ENCODE measurements around the gene FN3K.
"Not testable (repeated sequence)": the region's sequence is repeated elsewhere in the genome, so short reads cannot be mapped to it uniquely, and the experiment has no call there.

FN3K gene

DNA sequence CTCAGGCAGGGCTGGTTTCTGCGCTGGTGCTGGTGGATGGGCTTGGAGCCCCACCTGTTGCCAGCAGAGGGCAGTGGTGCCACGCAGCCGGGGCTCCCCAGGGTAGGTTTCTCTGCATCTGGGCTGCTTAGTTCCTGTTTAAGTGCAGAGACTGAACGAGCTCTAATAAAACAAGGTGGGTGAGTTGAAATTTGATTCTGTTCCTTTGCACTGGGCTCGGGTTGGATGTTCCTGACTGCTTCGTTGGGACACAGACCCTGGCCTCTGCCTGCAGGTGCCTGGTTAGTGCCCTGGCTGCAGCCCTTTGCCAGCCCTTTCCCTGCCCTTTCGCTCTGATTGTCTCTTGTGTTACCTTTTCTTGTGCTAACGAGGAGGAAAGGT, 46.5 kb downstream of the FN3K start:
- TF ChIP-seq, protein P1, sequence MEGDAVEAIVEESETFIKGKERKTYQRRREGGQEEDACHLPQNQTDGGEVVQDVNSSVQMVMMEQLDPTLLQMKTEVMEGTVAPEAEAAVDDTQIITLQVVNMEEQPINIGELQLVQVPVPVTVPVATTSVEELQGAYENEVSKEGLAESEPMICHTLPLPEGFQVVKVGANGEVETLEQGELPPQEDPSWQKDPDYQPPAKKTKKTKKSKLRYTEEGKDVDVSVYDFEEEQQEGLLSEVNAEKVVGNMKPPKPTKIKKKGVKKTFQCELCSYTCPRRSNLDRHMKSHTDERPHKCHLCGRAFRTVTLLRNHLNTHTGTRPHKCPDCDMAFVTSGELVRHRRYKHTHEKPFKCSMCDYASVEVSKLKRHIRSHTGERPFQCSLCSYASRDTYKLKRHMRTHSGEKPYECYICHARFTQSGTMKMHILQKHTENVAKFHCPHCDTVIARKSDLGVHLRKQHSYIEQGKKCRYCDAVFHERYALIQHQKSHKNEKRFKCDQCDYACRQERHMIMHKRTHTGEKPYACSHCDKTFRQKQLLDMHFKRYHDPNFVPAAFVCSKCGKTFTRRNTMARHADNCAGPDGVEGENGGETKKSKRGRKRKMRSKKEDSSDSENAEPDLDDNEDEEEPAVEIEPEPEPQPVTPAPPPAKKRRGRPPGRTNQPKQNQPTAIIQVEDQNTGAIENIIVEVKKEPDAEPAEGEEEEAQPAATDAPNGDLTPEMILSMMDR (IDR thresholded peaks at IDR 0.05; ENCODE audit: extremely low read depth, insufficient read depth, missing control alignments): peak; percentile 98
- in situ Hi-C loops (cut with MboI; ENCODE audit: low pct_unique_long_range_greater_than_20kb, low sequenced_read_pairs, unreplicated experiment): no loop called here
- DNase-seq (ENCODE audit: low spot score): peak; percentile 95

DNA sequence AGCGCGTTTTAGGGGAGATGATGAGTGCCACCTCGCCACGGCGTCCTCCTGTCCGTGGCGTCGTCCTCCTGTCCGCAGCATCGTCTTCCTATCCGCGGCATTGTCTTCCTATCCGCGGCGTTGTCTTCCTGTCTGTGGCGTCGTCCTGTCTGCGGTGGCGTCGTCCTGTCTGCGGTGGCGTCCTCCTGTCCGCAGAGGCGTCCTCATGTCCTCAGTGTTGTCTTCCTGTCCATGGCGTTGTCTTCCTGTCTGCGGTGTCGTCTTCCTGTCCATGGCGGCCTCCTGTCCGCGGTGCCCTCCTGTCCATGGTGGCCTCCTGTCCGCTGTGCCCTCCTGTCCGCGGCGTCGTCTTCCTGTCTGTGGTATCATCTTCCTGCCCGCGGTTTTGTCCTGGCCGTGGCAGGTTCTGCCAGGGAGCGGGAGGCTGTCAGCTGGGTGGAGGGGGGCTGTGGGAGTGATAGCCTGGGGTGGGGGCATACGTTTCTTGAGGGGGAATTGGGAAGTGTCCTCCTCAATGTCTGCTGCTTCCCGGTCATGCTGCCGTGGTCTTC, 47.3 kb downstream of the FN3K start:
- DNase-seq (ENCODE audit: low spot score): no peak
- in situ Hi-C loops (cut with MboI; ENCODE audit: low pct_unique_long_range_greater_than_20kb, low sequenced_read_pairs, unreplicated experiment): no loop called here
- TF ChIP-seq, protein P1 (IDR thresholded peaks at IDR 0.05; ENCODE audit: extremely low read depth, insufficient read depth, missing control alignments): no peak

DNA sequence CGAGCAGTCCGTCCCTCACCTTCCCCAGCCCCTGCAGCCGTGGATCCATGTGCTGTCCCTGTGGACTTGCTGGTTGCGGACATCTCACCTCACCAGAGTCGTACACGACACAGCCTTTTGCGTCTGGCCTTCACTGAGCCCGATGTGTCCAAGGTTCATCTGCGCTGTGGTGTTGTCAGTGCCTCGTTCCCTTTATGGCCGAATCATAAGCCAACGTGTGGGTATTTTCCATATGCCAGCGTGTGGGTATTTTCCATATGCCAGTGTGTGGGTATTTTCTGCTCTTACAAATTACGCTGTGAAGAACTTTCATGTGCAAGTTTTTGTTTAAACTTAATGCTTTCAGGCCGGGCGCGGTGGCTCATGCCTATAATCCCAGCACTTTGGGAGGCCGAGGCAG, 48.1 kb downstream of the FN3K start:
- DNase-seq (ENCODE audit: low spot score): no peak
- in situ Hi-C loops (cut with MboI; ENCODE audit: low pct_unique_long_range_greater_than_20kb, low sequenced_read_pairs, unreplicated experiment): no loop called here
- TF ChIP-seq, protein P1 (IDR thresholded peaks at IDR 0.05; ENCODE audit: extremely low read depth, insufficient read depth, missing control alignments): no peak

DNA sequence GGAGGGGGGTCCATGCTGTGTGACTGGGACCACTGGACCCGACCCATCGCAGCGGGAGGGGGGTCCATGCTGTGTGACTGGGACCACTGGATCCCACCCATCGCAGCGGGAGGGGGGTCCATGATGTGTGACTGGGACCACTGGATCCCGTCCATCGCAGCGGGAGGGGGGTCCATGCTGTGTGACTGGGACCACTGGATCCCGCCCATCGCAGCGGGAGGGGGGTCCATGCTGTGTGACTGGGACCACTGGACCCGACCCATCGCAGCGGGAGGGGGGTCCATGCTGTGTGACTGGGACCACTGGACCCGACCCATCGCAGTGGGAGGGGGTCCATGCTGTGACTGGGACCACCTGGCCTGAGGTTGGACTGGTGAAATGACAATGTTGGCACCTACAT, 50.2 kb downstream of the FN3K start:
- DNase-seq (ENCODE audit: low spot score); in situ Hi-C loops (cut with MboI; ENCODE audit: low pct_unique_long_range_greater_than_20kb, low sequenced_read_pairs, unreplicated experiment): not testable (repeated sequence)

DNA sequence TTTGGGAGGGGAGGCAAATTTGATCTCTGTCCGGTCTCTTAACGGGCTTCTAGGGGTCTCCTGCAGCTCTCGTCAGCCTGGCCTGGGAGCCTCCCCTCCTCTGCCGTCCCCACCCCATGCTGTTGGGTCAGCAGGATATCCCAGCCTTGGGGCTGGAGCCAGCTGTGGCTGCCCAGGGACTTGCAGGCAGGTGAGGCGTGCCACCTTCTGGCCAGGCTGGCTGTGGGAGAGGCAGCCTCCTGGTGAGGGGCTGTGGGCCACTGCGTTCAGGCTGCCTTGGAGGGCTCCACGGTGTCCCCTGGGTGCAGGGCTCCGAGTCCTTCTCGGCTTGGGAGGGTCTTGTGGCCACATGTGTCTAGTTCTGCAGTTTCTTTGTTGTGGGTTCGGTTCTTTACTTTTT, 51.0 kb downstream of the FN3K start:
- TF ChIP-seq, protein P1 (IDR thresholded peaks at IDR 0.05; ENCODE audit: extremely low read depth, insufficient read depth, missing control alignments): no peak
- in situ Hi-C loops (cut with MboI; ENCODE audit: low pct_unique_long_range_greater_than_20kb, low sequenced_read_pairs, unreplicated experiment): no loop called here
- DNase-seq (ENCODE audit: low spot score): no peak

DNA sequence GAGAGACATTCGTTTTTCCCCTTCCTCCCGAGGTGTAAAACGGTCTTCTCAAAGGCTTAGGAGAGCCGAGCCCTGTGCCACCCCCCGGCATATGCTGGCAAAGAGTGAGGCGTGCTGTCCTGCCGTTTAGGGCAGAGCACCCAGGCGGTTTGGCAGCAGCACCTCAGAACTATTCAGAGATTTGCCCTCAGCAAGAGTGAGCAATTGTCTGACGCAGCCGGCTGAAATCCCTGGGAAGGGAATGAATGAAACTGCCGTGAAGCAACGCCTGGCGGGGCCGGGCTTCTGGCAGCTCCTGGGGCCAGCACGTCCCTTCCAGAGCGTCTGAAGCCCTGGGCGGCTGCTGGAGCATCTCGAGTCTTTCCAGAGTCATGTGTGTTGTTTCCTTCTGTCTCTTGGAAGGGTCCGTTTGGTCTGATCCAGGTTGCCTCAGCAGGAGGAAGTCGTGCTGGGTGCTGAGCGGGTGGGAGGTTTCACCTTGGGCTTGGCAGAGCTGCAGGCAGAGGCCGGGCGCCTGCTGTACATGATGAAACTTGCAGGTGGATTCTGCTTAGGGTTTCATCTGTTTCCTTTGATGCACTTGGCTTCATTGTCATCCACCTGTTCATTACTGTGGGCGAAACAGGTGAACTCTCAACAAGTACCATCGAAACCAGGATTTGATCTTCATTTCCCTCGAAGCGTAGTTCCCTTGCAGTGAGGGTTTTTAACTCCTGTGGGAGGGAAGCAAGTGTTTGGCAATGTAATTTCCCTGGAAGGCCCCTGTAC, 51.9 kb downstream of the FN3K start:
- in situ Hi-C loops (cut with MboI; ENCODE audit: low pct_unique_long_range_greater_than_20kb, low sequenced_read_pairs, unreplicated experiment): no loop called here
- no peak for DNase-seq (ENCODE audit: low spot score)
- TF ChIP-seq, protein P1 (IDR thresholded peaks at IDR 0.05; ENCODE audit: extremely low read depth, insufficient read depth, missing control alignments): no peak

DNA sequence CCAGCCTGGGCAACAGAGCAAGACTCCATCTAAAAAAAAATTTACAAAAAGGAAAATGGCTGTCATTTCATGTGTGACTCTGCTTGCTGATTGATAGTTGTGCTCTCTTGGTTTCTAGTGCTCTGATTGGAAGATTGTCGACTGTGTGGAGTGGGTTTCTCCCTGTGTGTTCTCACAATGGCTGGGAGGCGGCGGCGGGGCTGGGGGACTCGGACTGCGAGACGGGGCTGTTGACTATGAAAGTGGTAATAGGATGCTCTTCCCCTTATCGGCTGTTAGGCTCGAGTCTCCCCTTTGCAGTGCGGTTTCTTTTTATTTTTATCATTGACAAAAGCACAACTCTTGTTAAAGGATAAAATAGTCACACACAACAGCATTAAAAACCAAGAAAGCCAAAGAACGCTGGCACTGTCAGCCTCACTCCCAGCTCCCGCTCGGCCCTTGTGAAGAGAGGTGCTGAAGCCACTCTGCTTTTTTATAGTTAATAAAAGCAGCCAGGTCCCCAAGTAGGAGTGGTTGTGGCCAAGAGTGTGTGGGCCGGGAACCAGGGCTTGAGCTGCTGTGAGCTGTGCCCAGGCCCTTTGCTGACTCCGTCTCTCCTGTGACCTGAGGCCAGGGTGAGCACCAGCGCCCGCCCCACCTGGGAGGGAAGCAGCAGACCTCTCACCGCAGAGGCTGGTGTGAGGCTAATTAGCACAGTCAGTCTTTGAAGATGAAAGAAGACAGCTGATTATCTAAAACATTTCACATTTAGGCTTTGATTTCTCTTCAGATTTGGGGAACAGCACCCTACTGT, 53.0 kb downstream of the FN3K start:
- no peak for DNase-seq (ENCODE audit: low spot score)
- TF ChIP-seq, protein P1 (IDR thresholded peaks at IDR 0.05; ENCODE audit: extremely low read depth, insufficient read depth, missing control alignments): no peak
- in situ Hi-C loops (cut with MboI; ENCODE audit: low pct_unique_long_range_greater_than_20kb, low sequenced_read_pairs, unreplicated experiment): no loop called here

Data from GM13977 (cell line).